ENCODE results near the gene MN1. TPM values are rescaled to one million over a fixed set of nuclear protein-coding genes. Genes with fewer than 3 reads are reported as not detected.

The MN1 gene
- total RNA-seq, 1 donor from 2014 or later, result 0.07 TPM

GRCh38 chr22:27825174-27825573, 23.6 kb upstream of the MN1 start:
- no peaks in the 10 kb centered on the region for H3K9me3 Mint-ChIP-seq
- no peaks in the 10 kb centered on the region for H3K36me3 Mint-ChIP-seq (ENCODE audit: low read depth)
- intact Hi-C loops (cut with micrococcal nuclease), result no loop called here
- DNase-seq (no peak), ATAC-seq (ENCODE audit: low read depth) (no peak)
- POLR2A ChIA-PET, result no interaction called here
- no peaks in the 10 kb centered on the region for H3K27me3 Mint-ChIP-seq
- CTCF ChIA-PET, result no interaction called here
- H3K4me1 Mint-ChIP-seq, result no peaks in the 10 kb centered on the region
- TF ChIP-seq CTCF (IDR thresholded peaks at IDR 0.05), result no peak
- H3K27ac Mint-ChIP-seq, result no peak overlapping the region
- H3K4me3 Mint-ChIP-seq, result no peak overlapping the region

- Mint-ChIP-seq H3K4me1 (no peaks in the 10 kb centered on the region), H3K4me3 (no peak overlapping the region), H3K27ac (no peak overlapping the region), H3K27me3 (no peaks in the 10 kb centered on the region), H3K9me3 (no peaks in the 10 kb centered on the region), H3K36me3 (ENCODE audit: low read depth) (no peaks in the 10 kb centered on the region)
- ChIA-PET POLR2A (no interaction called here), CTCF (no interaction called here)
- no peak for ATAC-seq (ENCODE audit: low read depth)
- no peak for DNase-seq
- intact Hi-C loops (cut with micrococcal nuclease), result no loop called here
- no peak for TF ChIP-seq CTCF (IDR thresholded peaks at IDR 0.05)
Observed at GRCh38 chr22:27823221-27823620, 21.7 kb upstream of the MN1 start.

GRCh38 chr22:27820896-27821866, 19.6 kb upstream of the MN1 start:
- no peak for TF ChIP-seq CTCF (IDR thresholded peaks at IDR 0.05)
- no peaks in the 10 kb centered on the region for H3K4me1 Mint-ChIP-seq
- ChIA-PET POLR2A (no interaction called here), CTCF (no interaction called here)
- H3K27me3 Mint-ChIP-seq, result no peaks in the 10 kb centered on the region
- H3K27ac Mint-ChIP-seq, result no peak overlapping the region
- H3K4me3 Mint-ChIP-seq, result no peak overlapping the region
- no peaks in the 10 kb centered on the region for H3K36me3 Mint-ChIP-seq (ENCODE audit: low read depth)
- ATAC-seq (ENCODE audit: low read depth) (no peak), DNase-seq (no peak)
- H3K9me3 Mint-ChIP-seq, result no peaks in the 10 kb centered on the region
- intact Hi-C loops (cut with micrococcal nuclease), result no loop called here

- no peak overlapping the region for H3K4me3 Mint-ChIP-seq
- intact Hi-C loops (cut with micrococcal nuclease), result no loop called here
- H3K4me1 Mint-ChIP-seq, result no peaks in the 10 kb centered on the region
- no peak for TF ChIP-seq CTCF (IDR thresholded peaks at IDR 0.05)
- ChIA-PET POLR2A (no interaction called here), CTCF (no interaction called here)
- DNase-seq (no peak), ATAC-seq (ENCODE audit: low read depth) (no peak)
- no peaks in the 10 kb centered on the region for H3K9me3 Mint-ChIP-seq
- peaks cover under 1% of the 10 kb centered on the region for H3K27me3 Mint-ChIP-seq
- H3K36me3 Mint-ChIP-seq (ENCODE audit: low read depth), result no peaks in the 10 kb centered on the region
- no peak overlapping the region for H3K27ac Mint-ChIP-seq
Observed at GRCh38 chr22:27816552-27816951, 15.0 kb upstream of the MN1 start.

GRCh38 chr22:27815826-27816530, 14.4 kb upstream of the MN1 start:
- Mint-ChIP-seq H3K4me1 (no peaks in the 10 kb centered on the region), H3K27me3 (peaks cover 2% of the 10 kb centered on the region), H3K36me3 (ENCODE audit: low read depth) (no peaks in the 10 kb centered on the region), H3K27ac (no peak overlapping the region), H3K9me3 (no peaks in the 10 kb centered on the region), H3K4me3 (no peak overlapping the region)
- CTCF ChIA-PET, result no interaction called here
- intact Hi-C loops (cut with micrococcal nuclease), result no loop called here
- TF ChIP-seq CTCF (IDR thresholded peaks at IDR 0.05), result no peak
- POLR2A ChIA-PET, result no interaction called here
- no peak for ATAC-seq (ENCODE audit: low read depth)
- DNase-seq, result no peak

Data from activated B cell treated with CpG ODN at 0.5 μM for 24 hours (primary cell).